GM12873 (cell line): Measurements from ENCODE around the gene TULP4.

Source experiments
- TF ChIP-seq, protein P1 (sequence below): IDR thresholded peaks from 2 replicates; pipeline ENCODE4 v1.5.1; 2012; ENCODE audit warnings: low read depth, mild to moderate bottlenecking, moderate library complexity, low read length, control low read depth; ENCODE audit not compliant: insufficient read depth; ENCODE audit errors: missing control alignments

Gene TULP4

DNA sequence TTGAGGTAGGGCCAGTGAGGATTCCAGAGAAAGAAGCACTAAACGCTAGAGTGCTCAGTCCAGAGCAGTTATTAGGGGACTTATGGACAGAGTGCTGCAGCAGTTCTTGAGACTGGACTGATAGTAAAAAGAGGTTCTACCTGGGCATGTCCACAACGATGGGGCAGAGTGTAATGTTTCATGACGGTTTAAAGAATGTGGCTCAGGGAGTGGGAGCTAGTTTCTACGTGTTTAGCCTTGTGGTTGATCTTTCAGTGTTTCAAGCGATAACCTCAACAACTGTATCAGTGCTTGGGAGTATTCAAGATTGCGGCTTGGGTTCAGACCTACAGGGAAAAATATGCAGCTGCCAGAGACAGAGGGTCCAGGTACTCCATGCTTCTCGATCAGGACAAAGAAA, 67.1 kb downstream of the TULP4 start:
- TF ChIP-seq, protein P1, sequence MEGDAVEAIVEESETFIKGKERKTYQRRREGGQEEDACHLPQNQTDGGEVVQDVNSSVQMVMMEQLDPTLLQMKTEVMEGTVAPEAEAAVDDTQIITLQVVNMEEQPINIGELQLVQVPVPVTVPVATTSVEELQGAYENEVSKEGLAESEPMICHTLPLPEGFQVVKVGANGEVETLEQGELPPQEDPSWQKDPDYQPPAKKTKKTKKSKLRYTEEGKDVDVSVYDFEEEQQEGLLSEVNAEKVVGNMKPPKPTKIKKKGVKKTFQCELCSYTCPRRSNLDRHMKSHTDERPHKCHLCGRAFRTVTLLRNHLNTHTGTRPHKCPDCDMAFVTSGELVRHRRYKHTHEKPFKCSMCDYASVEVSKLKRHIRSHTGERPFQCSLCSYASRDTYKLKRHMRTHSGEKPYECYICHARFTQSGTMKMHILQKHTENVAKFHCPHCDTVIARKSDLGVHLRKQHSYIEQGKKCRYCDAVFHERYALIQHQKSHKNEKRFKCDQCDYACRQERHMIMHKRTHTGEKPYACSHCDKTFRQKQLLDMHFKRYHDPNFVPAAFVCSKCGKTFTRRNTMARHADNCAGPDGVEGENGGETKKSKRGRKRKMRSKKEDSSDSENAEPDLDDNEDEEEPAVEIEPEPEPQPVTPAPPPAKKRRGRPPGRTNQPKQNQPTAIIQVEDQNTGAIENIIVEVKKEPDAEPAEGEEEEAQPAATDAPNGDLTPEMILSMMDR = no peak

GRCh38 chr6:158381214-158381613, 68.9 kb downstream of the TULP4 start:
- TF ChIP-seq, protein P1 = no peak

GRCh38 chr6:158382491-158382890, 70.2 kb downstream of the TULP4 start:
- TF ChIP-seq, protein P1 = no peak

- TF ChIP-seq, protein P1 = no peak
These were observed 70.8 kb downstream of the TULP4 start for GRCh38 chr6:158383057-158383456.

DNA sequence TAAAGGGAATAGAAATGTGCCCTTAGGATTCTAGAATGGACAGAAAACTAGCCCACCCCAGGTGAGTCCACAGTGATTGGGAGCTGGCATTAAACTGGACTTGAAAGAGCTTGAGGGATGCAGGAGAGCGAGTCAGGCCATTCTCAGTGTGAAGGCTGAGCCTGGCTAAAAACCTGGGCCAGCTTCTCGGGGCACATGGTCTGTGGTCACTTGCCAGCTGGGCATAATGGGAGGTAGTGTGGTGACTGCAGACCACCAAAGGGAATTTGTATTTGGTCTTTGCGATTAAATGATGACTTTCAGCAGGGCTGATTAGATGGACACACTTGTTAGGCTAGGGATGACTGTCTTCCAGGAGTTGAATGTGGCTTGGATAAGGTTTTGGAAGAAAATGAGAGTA, 71.3 kb downstream of the TULP4 start:
- TF ChIP-seq, protein P1 = no peak

GRCh38 chr6:158384671-158385110, 72.4 kb downstream of the TULP4 start:
- TF ChIP-seq, protein P1 = no peak

DNA sequence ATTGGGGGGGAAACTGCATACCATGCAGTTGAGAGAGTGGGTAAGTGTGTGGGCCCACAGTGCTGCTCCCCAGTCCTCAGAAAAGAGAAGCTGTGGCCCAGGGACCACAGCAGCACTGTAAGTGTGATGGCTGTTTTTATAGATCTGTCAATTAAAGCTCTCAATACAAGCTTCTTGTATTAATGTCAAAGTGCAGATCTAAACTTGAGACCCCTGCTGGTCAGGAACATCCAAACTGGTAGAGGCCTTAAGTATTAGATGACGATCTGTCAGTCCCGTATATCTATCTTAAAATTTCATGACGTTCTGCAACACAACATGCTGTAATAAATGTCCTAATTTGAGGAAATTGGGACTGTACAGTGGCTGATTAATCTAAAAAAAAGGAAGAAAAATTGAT, 74.8 kb downstream of the TULP4 start:
- TF ChIP-seq, protein P1 = no peak

DNA sequence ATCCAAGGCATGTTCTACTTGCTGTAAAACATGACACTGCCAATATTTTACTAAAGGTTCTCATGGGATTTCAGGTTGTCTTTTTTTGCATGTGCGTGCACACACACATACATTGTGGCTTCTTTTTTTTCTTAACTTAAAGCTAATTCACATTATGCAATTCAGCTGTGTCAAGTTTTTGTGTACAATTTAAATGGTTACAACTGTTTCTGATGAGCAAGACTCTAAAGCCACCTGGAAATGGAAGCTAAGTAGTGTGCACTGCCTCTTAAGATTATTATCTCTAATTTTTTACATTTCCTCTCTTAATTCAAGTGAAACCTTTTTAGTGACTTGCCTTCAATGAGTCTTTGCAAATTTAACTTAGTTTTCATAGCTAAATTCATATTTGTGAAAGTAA, 75.3 kb downstream of the TULP4 start:
- TF ChIP-seq, protein P1 = no peak
